ENCODE data around the gene PPP4R3B.
A peak's percentile ranks its signal among the peaks of the same experiment; 100 is the strongest.

The PPP4R3B gene

DNA sequence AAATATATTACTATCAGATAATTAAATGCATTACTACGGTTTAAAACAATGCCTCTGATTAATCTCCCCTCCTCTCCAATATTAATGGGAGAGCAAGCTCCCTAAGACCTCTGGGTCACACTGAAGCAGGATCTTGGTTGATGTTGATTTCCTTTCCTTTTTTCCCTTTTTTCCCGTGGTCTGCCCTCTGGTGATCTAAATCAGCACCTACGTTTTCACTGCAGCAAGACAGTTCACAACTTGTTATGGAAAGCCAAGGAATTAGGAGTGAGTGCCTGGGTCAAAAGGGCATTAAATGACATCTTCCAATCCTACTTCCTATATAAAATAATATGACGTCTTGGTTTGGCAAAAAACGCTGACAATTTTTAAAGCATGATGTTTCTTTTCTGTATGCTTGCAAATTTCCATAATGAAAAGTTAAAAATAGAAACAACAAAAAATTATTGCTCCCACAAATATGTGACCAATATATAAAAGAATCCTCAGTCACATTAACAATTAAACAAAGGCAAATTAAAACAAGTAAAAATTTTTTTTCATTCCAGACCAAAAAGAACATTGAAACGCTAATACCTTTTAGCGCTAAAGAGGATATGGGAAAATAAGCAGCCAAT is 105.8 kb downstream of the PPP4R3B start:
- peak in 1 of 2 donors; percentile 7 for DNase-seq

DNA sequence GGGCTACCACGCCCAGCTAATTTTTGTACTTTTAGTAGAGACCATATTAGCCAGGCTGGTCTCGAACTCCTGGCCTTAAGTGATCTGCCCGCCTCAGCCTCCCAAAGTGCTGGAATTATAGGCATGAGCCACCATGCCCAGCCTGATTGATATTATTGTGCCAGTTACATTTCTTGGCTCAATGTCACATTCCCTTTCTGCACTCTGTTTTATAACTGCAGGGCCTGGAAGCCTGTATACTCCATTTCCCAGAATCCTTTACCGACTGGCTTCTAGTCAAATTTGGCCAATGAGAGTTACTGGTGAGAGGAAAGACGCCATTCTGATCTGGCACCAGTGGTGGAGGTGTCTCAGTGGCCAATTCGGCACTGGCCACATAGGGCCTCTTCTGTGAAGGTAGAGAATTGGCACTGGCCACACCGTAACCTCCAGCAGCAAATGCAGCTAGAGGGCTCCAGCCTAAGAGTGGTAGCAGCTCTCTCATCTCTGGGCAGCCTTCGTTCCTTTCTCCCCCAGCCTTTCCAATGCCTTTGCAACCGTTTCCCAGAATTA is 114.8 kb downstream of the PPP4R3B start:
- no peak for DNase-seq

DNA sequence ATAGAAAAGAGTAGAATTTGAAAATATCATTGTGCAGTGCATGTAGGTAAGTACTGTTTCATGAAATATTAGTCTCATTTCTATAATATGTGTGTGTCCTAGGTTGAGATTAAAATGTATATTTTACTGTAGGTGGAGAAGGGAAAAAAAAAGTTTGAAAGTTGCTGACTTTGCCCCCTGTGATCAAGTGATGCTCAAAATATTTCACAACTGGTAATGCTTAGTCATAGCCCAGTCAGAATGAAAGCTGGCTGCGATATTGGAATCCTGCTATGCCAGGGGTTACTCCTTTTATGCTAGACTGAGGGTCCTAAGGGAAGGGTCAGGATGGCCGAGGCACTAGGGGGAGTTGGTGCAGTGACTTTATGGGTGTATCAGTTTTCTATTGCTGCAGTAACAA is 117.4 kb downstream of the PPP4R3B start:
- DNase-seq: no peak

DNA sequence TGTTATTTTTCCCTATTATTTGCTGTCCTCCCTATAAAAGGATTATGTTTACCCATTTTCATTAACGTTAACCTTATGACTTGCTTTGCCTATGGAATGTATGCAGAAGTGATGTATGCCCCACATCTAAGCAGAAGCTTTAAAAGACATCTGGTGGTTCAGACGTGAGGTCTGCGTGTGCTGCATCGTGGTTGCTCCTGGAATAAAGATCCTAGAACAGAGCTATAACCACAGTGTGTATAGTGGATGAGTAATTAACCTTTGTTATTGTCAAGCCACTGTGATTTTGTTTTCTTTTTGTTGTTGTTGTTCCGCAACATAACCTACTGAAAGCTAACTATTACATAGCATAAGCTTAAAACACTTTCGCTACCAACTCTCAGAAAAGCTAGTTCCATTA is 118.8 kb downstream of the PPP4R3B start:
- no peak for DNase-seq
